Measurements from ENCODE around the gene PTPRN2.

The PTPRN2 gene

DNA sequence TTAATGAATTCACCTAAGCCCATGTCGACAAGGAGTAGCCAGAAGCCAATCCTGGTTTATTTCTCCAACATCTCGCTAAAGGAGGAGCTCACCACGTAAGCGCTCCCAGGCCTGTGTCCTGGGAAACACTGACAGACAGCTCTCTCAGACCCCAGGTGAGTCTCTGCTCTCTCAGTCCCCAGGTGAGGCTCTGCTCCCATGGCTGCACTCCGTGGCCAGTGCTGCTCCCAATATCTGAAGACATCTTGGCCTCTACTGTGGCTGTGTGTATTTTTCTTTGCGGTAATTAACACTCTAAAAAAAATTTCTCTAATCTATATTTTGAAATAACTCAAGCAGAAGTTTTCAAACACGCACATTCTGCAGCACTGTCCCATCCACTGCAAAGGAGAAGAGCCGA lies 564.5 kb downstream of the PTPRN2 start:
- Histone ChIP-seq H2BK12ac (ENCODE audit: low read length) (no peak overlapping the region), H3K4me3 (ENCODE audit: low read length in 2 of 2) (no peak overlapping the region), H3K9me3 (replicated peaks in 1 of 2; ENCODE audit: control insufficient read depth in 2 of 2, insufficient read depth in 1 of 2, low read depth in 1 of 2, low read length in 2 of 2) (no peaks in the 10 kb centered on the region), H2BK15ac (ENCODE audit: low read length) (peak overlapping the region; percentile 7), H2BK5ac (ENCODE audit: low read length) (no peak overlapping the region), H2AK5ac (ENCODE audit: low read depth, low read length) (no peak overlapping the region), H4K8ac (ENCODE audit: low read depth, low read length) (no peak overlapping the region), H3K14ac (ENCODE audit: low read length) (no peak overlapping the region), H3K4ac (ENCODE audit: low read length) (no peak overlapping the region), H3K27ac (replicated peaks; ENCODE audit: low read length) (no peak overlapping the region), H3K9ac (ENCODE audit: low read depth, low read length, poor library complexity) (no peak overlapping the region), H3K23ac (ENCODE audit: low read depth, low read length, poor library complexity) (no peak overlapping the region), H2AFZ (ENCODE audit: low read length) (no peak overlapping the region), H3K36me3 (replicated peaks in 1 of 2; ENCODE audit: control insufficient read depth in 2 of 2, insufficient read depth in 2 of 2, low read length in 2 of 2) (no peaks in the 10 kb centered on the region), H3K4me2 (ENCODE audit: insufficient read depth, low read length, poor library complexity, severe bottlenecking) (no peak overlapping the region), H3K4me1 (ENCODE audit: control insufficient read depth in 2 of 2, insufficient read depth in 1 of 2, low read depth in 1 of 2, low read length in 2 of 2) (peaks cover 0 to 10% of the 10 kb centered on the region in 2 donors), H3K27me3 (ENCODE audit: control insufficient read depth in 3 of 3, insufficient read depth in 3 of 3, low read depth in 1 of 3, low read length in 3 of 3) (peaks cover 0 to 16% (median 2%) of the 10 kb centered on the region in 3 experiments), H2BK120ac (ENCODE audit: low read depth, low read length) (no peak overlapping the region), H4K91ac (ENCODE audit: low read depth, low read length, poor library complexity) (no peak overlapping the region), H3K18ac (ENCODE audit: low read length) (no peak overlapping the region), H3K79me1 (ENCODE audit: low read depth, low read length) (no peaks in the 10 kb centered on the region)
- WGBS, 2 donors (ENCODE audit: extremely low coverage in 2 of 2, insufficient read length in 2 of 2, insufficient replicate concordance in 1 of 2), result no CpG with 5 or more reads among the region's 8 CpGs
- DNase-seq (ENCODE audit: low spot score), result no peak

- no peak overlapping the region for H3K23ac ChIP-seq (ENCODE audit: low read depth, low read length, poor library complexity)
- H2BK15ac ChIP-seq (ENCODE audit: low read length), result peak overlapping the region; percentile 7
- H2AFZ ChIP-seq (ENCODE audit: low read length), result no peak overlapping the region
- WGBS, 2 donors (ENCODE audit: extremely low coverage in 2 of 2, insufficient read length in 2 of 2, insufficient replicate concordance in 1 of 2), result no CpG with 5 or more reads among the region's 9 CpGs
- no peak for DNase-seq (ENCODE audit: low spot score)
- H3K27me3 ChIP-seq (ENCODE audit: control insufficient read depth in 3 of 3, insufficient read depth in 3 of 3, low read depth in 1 of 3, low read length in 3 of 3), result peaks cover 0 to 21% (median 2%) of the 10 kb centered on the region in 3 experiments
- H2BK5ac ChIP-seq (ENCODE audit: low read length), result no peak overlapping the region
- H4K91ac ChIP-seq (ENCODE audit: low read depth, low read length, poor library complexity), result no peak overlapping the region
- no peak overlapping the region for H2AK5ac ChIP-seq (ENCODE audit: low read depth, low read length)
- no peak overlapping the region for H3K18ac ChIP-seq (ENCODE audit: low read length)
- no peaks in the 10 kb centered on the region for H3K36me3 ChIP-seq (replicated peaks in 1 of 2; ENCODE audit: control insufficient read depth in 2 of 2, insufficient read depth in 2 of 2, low read length in 2 of 2)
- H2BK12ac ChIP-seq (ENCODE audit: low read length), result no peak overlapping the region
- no peak overlapping the region for H3K9ac ChIP-seq (ENCODE audit: low read depth, low read length, poor library complexity)
- peaks cover 0 to 10% of the 10 kb centered on the region in 2 donors for H3K4me1 ChIP-seq (ENCODE audit: control insufficient read depth in 2 of 2, insufficient read depth in 1 of 2, low read depth in 1 of 2, low read length in 2 of 2)
- H4K8ac ChIP-seq (ENCODE audit: low read depth, low read length), result no peak overlapping the region
- no peaks in the 10 kb centered on the region for H3K79me1 ChIP-seq (ENCODE audit: low read depth, low read length)
- H3K4me2 ChIP-seq (ENCODE audit: insufficient read depth, low read length, poor library complexity, severe bottlenecking), result no peak overlapping the region
- no peak overlapping the region for H3K4me3 ChIP-seq (ENCODE audit: low read length in 2 of 2)
- H3K14ac ChIP-seq (ENCODE audit: low read length), result no peak overlapping the region
- no peak overlapping the region for H3K27ac ChIP-seq (replicated peaks; ENCODE audit: low read length)
- H3K9me3 ChIP-seq (replicated peaks in 1 of 2; ENCODE audit: control insufficient read depth in 2 of 2, insufficient read depth in 1 of 2, low read depth in 1 of 2, low read length in 2 of 2), result no peaks in the 10 kb centered on the region
- no peak overlapping the region for H2BK120ac ChIP-seq (ENCODE audit: low read depth, low read length)
- H3K4ac ChIP-seq (ENCODE audit: low read length), result no peak overlapping the region
Measured at GRCh38 chr7:158022601-158023000, 565.0 kb downstream of the PTPRN2 start.

DNA sequence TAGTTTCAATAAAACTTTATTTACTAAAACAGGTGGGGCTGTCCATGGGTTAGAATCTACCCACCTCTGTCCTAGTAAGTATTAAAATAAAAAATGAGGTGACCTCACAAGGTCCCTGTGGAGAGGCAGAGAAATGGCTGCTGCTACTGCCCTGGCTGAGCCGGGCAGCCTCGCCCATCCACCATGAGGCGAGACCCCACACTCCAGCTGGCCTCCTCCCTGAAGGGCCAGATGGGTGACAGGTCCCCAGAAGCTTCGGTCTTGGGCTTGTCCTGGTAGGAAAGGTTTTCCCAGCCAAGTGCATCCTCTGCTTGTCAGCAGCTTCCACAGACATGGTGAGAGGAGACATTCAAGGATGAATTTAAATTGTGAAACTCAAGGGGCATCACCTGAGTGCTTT lies 565.8 kb downstream of the PTPRN2 start:
- no peak overlapping the region for H3K23ac ChIP-seq (ENCODE audit: low read depth, low read length, poor library complexity)
- H3K4me1 ChIP-seq (ENCODE audit: control insufficient read depth in 2 of 2, insufficient read depth in 1 of 2, low read depth in 1 of 2, low read length in 2 of 2), result peaks cover under 1 to 14% of the 10 kb centered on the region in 2 donors
- WGBS, 2 donors (ENCODE audit: extremely low coverage in 2 of 2, insufficient read length in 2 of 2, insufficient replicate concordance in 1 of 2), result no CpG with 5 or more reads among the region's 4 CpGs
- H2BK5ac ChIP-seq (ENCODE audit: low read length), result no peak overlapping the region
- H2BK12ac ChIP-seq (ENCODE audit: low read length), result no peak overlapping the region
- no peaks in the 10 kb centered on the region for H3K36me3 ChIP-seq (replicated peaks in 1 of 2; ENCODE audit: control insufficient read depth in 2 of 2, insufficient read depth in 2 of 2, low read length in 2 of 2)
- H3K14ac ChIP-seq (ENCODE audit: low read length), result no peak overlapping the region
- H3K18ac ChIP-seq (ENCODE audit: low read length), result no peak overlapping the region
- H4K8ac ChIP-seq (ENCODE audit: low read depth, low read length), result no peak overlapping the region
- no peak overlapping the region for H2BK120ac ChIP-seq (ENCODE audit: low read depth, low read length)
- no peak overlapping the region for H2BK15ac ChIP-seq (ENCODE audit: low read length)
- H2AK5ac ChIP-seq (ENCODE audit: low read depth, low read length), result no peak overlapping the region
- no peaks in the 10 kb centered on the region for H3K9me3 ChIP-seq (replicated peaks in 1 of 2; ENCODE audit: control insufficient read depth in 2 of 2, insufficient read depth in 1 of 2, low read depth in 1 of 2, low read length in 2 of 2)
- H3K9ac ChIP-seq (ENCODE audit: low read depth, low read length, poor library complexity), result no peak overlapping the region
- H2AFZ ChIP-seq (ENCODE audit: low read length), result no peak overlapping the region
- no peak overlapping the region for H3K27ac ChIP-seq (replicated peaks; ENCODE audit: low read length)
- H3K4ac ChIP-seq (ENCODE audit: low read length), result no peak overlapping the region
- no peak overlapping the region for H3K4me3 ChIP-seq (ENCODE audit: low read length in 2 of 2)
- peaks cover 0 to 28% (median 2%) of the 10 kb centered on the region in 3 experiments for H3K27me3 ChIP-seq (ENCODE audit: control insufficient read depth in 3 of 3, insufficient read depth in 3 of 3, low read depth in 1 of 3, low read length in 3 of 3)
- no peak for DNase-seq (ENCODE audit: low spot score)
- no peaks in the 10 kb centered on the region for H3K79me1 ChIP-seq (ENCODE audit: low read depth, low read length)
- no peak overlapping the region for H4K91ac ChIP-seq (ENCODE audit: low read depth, low read length, poor library complexity)
- no peak overlapping the region for H3K4me2 ChIP-seq (ENCODE audit: insufficient read depth, low read length, poor library complexity, severe bottlenecking)

DNA sequence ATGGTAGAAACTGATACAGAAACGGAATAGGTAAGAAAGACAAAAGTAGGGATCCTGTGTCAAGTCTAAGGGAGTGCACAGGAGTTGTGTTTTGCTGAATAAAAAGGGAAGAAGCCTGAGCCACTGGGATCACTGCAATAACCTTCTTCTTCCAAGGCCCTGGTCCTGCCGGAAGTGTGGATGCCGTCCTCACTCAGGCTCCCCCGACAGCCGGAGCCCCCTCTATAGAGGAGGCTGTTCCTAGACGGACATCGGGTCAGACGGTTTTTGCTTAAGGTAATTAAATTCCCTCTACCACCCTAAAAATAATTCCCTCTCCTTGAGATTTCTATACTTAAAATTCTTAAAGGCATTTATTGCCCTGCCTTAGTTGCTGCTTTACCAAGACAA lies 566.9 kb downstream of the PTPRN2 start:
- no peak overlapping the region for H3K4me3 ChIP-seq (ENCODE audit: low read length in 2 of 2)
- no peak overlapping the region for H2BK12ac ChIP-seq (ENCODE audit: low read length)
- no CpG with 5 or more reads among the region's 8 CpGs for WGBS, 2 donors (ENCODE audit: extremely low coverage in 2 of 2, insufficient read length in 2 of 2, insufficient replicate concordance in 1 of 2)
- H3K79me1 ChIP-seq (ENCODE audit: low read depth, low read length), result no peaks in the 10 kb centered on the region
- H3K4ac ChIP-seq (ENCODE audit: low read length), result no peak overlapping the region
- no peak overlapping the region for H3K27ac ChIP-seq (replicated peaks; ENCODE audit: low read length)
- H4K91ac ChIP-seq (ENCODE audit: low read depth, low read length, poor library complexity), result no peak overlapping the region
- peaks cover 11 to 14% of the 10 kb centered on the region in 2 donors for H3K4me1 ChIP-seq (ENCODE audit: control insufficient read depth in 2 of 2, insufficient read depth in 1 of 2, low read depth in 1 of 2, low read length in 2 of 2)
- no peaks in the 10 kb centered on the region for H3K9me3 ChIP-seq (replicated peaks in 1 of 2; ENCODE audit: control insufficient read depth in 2 of 2, insufficient read depth in 1 of 2, low read depth in 1 of 2, low read length in 2 of 2)
- H3K14ac ChIP-seq (ENCODE audit: low read length), result no peak overlapping the region
- DNase-seq (ENCODE audit: low spot score), result no peak
- H2AFZ ChIP-seq (ENCODE audit: low read length), result no peak overlapping the region
- no peak overlapping the region for H3K4me2 ChIP-seq (ENCODE audit: insufficient read depth, low read length, poor library complexity, severe bottlenecking)
- H2BK120ac ChIP-seq (ENCODE audit: low read depth, low read length), result no peak overlapping the region
- H4K8ac ChIP-seq (ENCODE audit: low read depth, low read length), result no peak overlapping the region
- H3K27me3 ChIP-seq (ENCODE audit: control insufficient read depth in 3 of 3, insufficient read depth in 3 of 3, low read depth in 1 of 3, low read length in 3 of 3), result peaks cover 0 to 35% (median 5%) of the 10 kb centered on the region in 3 experiments
- no peak overlapping the region for H3K18ac ChIP-seq (ENCODE audit: low read length)
- no peak overlapping the region for H3K9ac ChIP-seq (ENCODE audit: low read depth, low read length, poor library complexity)
- H2AK5ac ChIP-seq (ENCODE audit: low read depth, low read length), result no peak overlapping the region
- H2BK15ac ChIP-seq (ENCODE audit: low read length), result no peak overlapping the region
- no peaks in the 10 kb centered on the region for H3K36me3 ChIP-seq (replicated peaks in 1 of 2; ENCODE audit: control insufficient read depth in 2 of 2, insufficient read depth in 2 of 2, low read length in 2 of 2)
- H3K23ac ChIP-seq (ENCODE audit: low read depth, low read length, poor library complexity), result no peak overlapping the region
- H2BK5ac ChIP-seq (ENCODE audit: low read length), result no peak overlapping the region
